22Rv1 (cell line): ENCODE data around the gene ADGRL3.

Experiments used
- H3K27ac ChIP-seq: fragments of 450-650 bp; 2 replicates; pipeline ENCODE4 v1.5.1; 2017
- CTCF ChIP-seq: fragments of 450-650 bp; IDR thresholded peaks from 2 replicates; pipeline ENCODE4 v1.5.1; 2017; ENCODE audit warnings: mild to moderate bottlenecking
- ZFX ChIP-seq: fragments of 450-650 bp; IDR thresholded peaks from 2 replicates; pipeline ENCODE4 v1.6.1; 2017; ENCODE audit warnings: antibody characterized with exemption, borderline replicate concordance

Gene ADGRL3

DNA sequence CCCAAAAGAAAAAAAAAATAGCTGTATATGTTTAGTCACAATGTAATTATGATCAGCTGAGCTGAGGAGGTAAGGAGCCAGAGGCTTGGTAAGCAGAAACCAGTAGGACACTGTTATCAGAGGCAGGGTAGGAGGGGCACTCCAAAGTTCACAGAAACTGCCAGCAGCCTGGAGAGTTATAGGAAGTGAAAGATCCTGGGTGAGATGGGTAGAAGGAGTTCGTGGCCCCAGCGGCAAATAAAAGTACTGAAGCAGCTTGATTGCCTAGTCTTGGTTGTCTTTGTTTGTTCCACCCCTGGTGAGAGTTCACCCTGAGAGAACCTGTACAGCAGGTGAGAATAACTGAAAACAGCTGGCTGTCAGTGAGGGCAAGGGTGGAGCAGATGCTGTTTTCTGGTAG is 340.8 kb downstream of the ADGRL3 start:
- no peak for TF ChIP-seq CTCF
- no peak for TF ChIP-seq ZFX
- H3K27ac ChIP-seq, result no peak overlapping the region

DNA sequence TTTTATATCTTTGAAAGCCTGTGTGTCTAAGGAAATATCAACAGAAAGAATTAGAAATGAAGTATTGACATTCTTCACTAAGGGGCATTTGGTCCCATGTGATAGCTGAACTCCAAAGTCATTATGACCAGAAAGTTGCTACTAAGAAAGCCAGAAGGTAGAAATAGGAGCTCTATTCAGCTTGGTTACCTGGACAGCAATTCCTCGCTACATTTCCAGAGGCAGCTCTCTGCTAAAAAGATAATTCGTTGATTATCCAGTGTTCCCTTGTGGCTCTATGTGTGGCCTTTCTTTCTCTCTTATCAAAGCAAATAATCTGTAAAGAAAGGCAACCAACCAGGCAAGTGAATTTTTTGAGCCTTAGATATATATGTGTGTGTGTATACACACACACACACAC is 341.3 kb downstream of the ADGRL3 start:
- no peak for TF ChIP-seq ZFX
- H3K27ac ChIP-seq, result no peak overlapping the region

- H3K27ac ChIP-seq, result no peak overlapping the region
- TF ChIP-seq ZFX (no peak), CTCF (no peak)
Observed at GRCh38 chr4:61543976-61544375, 343.9 kb downstream of the ADGRL3 start.

DNA sequence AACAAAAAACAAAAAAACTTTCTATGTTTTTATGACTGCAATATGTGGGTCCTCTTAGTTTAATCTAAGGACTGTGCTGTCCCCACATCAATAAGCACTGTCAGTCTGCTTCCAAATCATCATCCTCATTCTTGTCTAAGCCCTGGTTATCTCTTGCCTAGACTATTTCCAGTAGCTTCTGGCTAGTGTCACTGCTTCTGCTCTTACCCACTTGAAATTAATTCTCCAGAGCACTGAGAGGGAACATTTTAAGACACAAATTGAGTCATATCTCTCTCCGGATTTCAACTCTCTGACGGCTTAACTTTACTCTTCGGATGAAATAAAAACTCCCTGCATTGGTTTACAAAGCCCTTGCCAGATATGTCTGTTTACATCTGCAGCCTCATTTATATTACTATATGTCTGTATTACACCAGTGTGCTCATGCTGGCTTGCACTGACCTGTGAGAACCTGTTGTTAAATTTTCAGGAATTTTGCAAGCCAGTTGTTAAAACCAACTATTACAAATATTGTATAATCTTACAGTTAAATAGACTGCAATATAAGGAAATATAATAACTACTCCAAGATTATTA is 345.9 kb downstream of the ADGRL3 start:
- H3K27ac ChIP-seq, result no peak overlapping the region
- TF ChIP-seq ZFX (no peak), CTCF (no peak)

DNA sequence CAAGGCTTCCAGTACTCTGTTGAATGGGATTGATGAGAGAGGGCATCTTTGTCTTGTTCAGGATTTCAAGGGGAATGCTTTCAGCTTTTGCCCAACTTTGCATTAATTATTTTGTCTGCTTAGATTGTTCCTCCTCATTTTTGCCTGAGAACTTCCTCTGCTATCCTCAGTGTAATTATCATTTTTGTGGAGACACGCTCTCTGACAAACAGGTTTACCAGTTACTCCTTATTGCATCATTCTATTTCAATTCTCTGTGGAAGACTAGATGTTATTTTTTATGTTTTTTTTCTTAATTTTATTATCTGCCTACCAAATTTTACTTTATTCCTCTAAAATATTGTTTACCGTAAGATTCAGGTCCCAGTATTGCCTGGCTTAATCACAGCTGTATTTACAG is 349.2 kb downstream of the ADGRL3 start:
- no peak for TF ChIP-seq ZFX
- TF ChIP-seq CTCF, result no peak
- no peak overlapping the region for H3K27ac ChIP-seq

DNA sequence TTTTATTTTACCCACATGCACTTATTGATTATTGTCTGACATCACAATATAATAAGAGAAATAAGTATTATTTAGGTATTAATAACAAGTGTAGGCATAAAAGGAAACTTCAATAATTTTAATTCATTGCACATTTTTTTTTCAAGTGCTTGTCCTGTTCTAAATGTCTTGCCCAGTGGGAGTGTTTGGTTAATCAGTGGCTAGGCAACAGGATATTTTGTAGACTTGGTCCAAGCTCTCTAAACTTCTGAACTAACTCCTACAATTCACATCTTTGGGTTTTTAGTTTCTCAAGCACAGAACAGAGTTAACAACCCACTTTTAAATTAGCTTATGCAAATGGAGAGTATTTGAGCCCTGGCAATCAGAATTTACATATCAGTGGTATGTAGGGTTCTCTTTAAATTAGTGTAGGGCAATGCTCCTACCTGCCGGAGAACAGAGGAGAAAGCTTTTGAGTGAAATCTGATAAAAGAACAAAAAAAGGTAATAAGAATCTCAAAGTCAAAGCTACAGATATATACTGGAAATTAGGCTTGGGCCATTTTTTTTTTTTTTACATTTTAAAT is 353.5 kb downstream of the ADGRL3 start:
- H3K27ac ChIP-seq, result no peak overlapping the region
- TF ChIP-seq CTCF, result no peak

DNA sequence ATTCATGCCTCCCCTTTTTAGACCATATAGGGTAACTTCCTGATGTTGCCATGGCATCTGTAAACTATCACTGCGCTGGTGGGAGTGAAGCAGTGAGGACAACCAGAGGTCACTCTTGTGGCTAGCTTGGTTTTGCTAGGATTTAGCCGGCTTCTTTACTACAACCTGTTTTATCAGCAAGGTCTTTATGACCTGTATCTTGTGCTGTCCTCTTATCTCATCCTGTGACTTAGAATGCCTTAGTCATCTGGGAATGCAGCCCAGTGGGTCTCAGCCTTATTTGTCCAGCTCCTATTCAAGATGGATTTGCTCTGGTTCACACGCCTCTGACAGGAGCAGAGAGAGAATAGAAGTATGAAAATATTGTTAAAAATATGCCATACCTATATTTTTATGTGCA is 355.7 kb downstream of the ADGRL3 start:
- H3K27ac ChIP-seq, result no peak overlapping the region
- TF ChIP-seq ZFX (no peak), CTCF (no peak)

GRCh38 chr4:61556277-61556676 is 356.2 kb downstream of the ADGRL3 start:
- H3K27ac ChIP-seq, result no peak overlapping the region
- TF ChIP-seq CTCF (no peak), ZFX (no peak)
